Lower leg skin (tissue), 4 donors: Measurements from ENCODE around the gene SLC25A52. TPM values are rescaled to one million over a fixed set of nuclear protein-coding genes. Genes with fewer than 3 reads are reported as not detected.
"Not testable (repeated sequence)": the region's sequence is repeated elsewhere in the genome, so short reads cannot be mapped to it uniquely, and the experiment has no call there.

Source experiments
- DNase-seq, 2 donors: peaks; one replicate each; pipeline ENCODE4 v3.0.0-alpha.2; 2019; ENCODE audit warnings: low spot score in 2 of 2
- H3K4me3 ChIP-seq: fragments of 200-600 bp; sonication (generic); 2 replicates; pipeline ENCODE4 v1.5.1; 2017; ENCODE audit warnings: mild to moderate bottlenecking, low read depth; ENCODE audit not compliant: poor library complexity, severe bottlenecking
- POLR2A ChIP-seq, 2 donors: fragments of 450-650 bp; IDR thresholded peaks; one replicate each; pipeline ENCODE4 v1.6.1; 2016 to 2017; ENCODE audit warnings: antibody characterized with exemption in 2 of 2, mild to moderate bottlenecking in 1 of 2, moderate library complexity in 1 of 2
- WGBS, 2 donors: methylation state at CpG; one replicate each; pipeline ENCODE4 v1.1.5; 2018; 5-methylcytosine and 5-hydroxymethylcytosine counted together
- intact Hi-C: fragments of 100-400 bp; cut with DNase I; formaldehyde crosslinking; loops from one replicate; pipeline ENCODE4 v1.15.0; 2023; ENCODE audit warnings: low total_unique reads
- total RNA-seq, 4 donors: library from RNA; depleted of rRNA; stranded (reverse); fragments of >200 nt; gene quantifications; one replicate each; pipeline ENCODE4 v1.1.0, GENCODE V29; 2016
- TF ChIP-seq, protein P1 (sequence below), 3 donors: fragments of 450-650 bp; IDR thresholded peaks; one replicate each; pipeline ENCODE4 v1.5.1; 2016; ENCODE audit warnings: antibody characterized with exemption in 3 of 3, mild to moderate bottlenecking in 3 of 3, moderate library complexity in 2 of 3

The SLC25A52 gene, protein sequence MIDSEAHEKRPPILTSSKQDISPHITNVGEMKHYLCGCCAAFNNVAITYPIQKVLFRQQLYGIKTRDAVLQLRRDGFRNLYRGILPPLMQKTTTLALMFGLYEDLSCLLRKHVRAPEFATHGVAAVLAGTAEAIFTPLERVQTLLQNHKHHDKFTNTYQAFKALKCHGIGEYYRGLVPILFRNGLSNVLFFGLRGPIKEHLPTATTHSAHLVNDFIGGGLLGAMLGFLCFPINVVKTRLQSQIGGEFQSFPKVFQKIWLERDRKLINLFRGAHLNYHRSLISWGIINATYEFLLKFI
- total RNA-seq: not detected

DNA sequence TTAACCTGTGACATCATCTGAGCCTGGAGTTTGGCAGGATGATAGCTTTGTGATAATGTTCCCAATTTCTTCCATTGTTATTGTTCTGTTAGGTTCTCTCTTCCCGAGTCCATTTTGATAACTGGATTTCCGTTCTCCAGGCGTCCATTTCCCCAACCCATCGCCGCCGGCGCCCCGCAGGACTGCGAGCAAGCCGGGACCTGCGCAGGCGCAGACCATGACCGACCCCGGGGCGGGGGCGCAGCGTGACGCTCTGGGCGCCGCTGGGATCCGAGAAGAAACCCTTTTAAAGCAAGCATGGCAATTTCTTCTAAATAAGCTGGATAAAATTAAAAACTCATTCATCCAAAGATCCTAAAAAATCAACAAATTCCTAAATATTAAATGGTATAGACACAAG is at the start of gene SLC25A52:
Gene SLC25A52 (minus strand): TSS at position 186 of the 400 bp plus-strand sequence. CDS start 219 bp downstream, outside the sequence.
- intact Hi-C loops: no loop called here
- TF ChIP-seq, protein P1, sequence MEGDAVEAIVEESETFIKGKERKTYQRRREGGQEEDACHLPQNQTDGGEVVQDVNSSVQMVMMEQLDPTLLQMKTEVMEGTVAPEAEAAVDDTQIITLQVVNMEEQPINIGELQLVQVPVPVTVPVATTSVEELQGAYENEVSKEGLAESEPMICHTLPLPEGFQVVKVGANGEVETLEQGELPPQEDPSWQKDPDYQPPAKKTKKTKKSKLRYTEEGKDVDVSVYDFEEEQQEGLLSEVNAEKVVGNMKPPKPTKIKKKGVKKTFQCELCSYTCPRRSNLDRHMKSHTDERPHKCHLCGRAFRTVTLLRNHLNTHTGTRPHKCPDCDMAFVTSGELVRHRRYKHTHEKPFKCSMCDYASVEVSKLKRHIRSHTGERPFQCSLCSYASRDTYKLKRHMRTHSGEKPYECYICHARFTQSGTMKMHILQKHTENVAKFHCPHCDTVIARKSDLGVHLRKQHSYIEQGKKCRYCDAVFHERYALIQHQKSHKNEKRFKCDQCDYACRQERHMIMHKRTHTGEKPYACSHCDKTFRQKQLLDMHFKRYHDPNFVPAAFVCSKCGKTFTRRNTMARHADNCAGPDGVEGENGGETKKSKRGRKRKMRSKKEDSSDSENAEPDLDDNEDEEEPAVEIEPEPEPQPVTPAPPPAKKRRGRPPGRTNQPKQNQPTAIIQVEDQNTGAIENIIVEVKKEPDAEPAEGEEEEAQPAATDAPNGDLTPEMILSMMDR (IDR thresholded peaks at IDR 0.05): no peak
- no peak within 1 kb of the TSS for H3K4me3 ChIP-seq
- DNase-seq: no peak
- 80 to 93% methylated on average over 21 of the region's 21 CpGs for WGBS, 2 donors

DNA sequence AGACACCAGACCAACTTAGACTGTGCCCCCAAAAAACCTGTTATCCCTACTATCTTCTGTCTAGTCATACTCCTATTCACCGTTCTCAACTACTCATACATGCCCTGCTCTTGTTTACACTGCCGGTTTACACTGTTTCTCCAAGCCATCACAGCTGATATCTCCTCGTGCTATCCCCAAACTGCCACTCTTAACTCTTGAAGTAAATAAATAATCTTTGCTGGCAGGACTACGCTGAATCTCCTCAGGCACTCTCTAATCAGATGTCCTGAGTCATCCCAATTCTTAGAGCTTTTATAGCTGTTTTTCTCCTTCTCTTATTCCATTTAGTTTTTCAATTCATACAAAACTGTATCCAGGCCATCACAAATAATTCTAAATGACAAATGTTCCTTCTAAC is 48.4 kb upstream of the SLC25A52 start:
- DNase-seq, intact Hi-C loops, H3K4me3 ChIP-seq: not testable (repeated sequence)
- WGBS, 2 donors: 54 to 55% methylated on average over 4 of the region's 4 CpGs

DNA sequence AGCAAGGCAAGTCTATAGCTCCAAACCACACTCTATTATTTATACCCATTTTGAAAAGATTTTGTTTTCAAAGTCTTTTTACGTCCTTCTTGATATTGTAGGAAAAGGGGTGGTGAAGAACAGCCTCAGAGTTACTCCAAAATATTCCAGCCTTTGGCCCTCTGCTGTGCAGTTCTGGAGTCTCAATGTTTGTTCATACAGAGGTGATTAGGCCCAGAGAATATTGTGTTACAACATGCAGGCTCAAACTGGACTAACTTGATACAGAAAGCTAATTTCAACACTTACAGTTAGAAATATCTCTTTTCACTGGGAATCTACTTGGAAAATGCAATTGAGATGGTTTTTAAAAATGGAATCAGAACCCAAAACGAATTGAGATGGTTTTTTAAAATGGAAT is 40.4 kb upstream of the SLC25A52 start:
- 51 to 53% methylated on average over 2 of the region's 2 CpGs for WGBS, 2 donors
- intact Hi-C loops: no loop called here

DNA sequence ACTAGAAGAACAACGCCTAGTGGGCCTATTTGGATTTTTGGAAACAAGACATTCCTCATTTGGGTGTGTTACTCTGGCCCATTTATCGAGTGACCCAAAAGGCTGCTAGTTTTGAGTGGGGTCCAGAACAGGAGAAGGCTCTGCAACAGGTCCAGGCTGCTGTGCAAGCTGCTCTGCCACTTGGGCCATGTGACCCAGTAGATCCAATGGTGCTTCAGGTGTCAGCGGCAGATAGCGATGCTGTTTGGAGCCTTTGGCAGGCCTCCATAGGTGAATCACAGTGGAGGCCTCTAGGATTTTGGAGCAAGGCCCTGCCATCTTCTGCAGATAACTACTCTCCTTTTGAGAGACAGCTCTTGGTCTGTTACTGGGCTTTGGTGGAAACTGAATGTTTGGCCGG is 38.6 kb upstream of the SLC25A52 start:
- H3K4me3 ChIP-seq, DNase-seq, intact Hi-C loops: not testable (repeated sequence)
- 73 to 80% methylated on average over 5 of the region's 5 CpGs for WGBS, 2 donors

More for the DNA sequence above, 40.4 kb upstream of the SLC25A52 start:
- TF ChIP-seq, protein P1 (IDR thresholded peaks at IDR 0.05): no peak
- no peak for TF ChIP-seq POLR2A (IDR thresholded peaks at IDR 0.05)
- DNase-seq: no peak
- no peak overlapping the region for H3K4me3 ChIP-seq

DNA sequence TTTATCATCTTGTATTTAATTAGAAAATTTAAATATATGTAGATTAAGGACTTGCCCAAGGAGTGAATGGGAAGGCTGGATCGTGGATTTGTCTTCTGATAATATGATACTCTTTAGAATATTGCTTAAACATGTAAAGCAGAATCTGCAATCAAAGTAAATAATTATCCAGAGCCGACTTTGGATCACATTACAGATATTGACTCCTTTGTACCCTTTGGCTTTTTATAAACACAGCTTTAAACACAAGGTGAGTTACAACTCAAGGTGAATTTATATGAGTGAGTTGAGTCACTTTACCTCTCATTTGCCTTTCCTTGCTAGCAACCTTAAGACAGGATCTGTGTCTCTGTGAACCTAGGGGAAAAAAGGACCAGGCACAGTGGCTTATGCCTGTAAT is 37.7 kb upstream of the SLC25A52 start:
- WGBS, 2 donors: 56 to 67% methylated on average over 2 of the region's 2 CpGs
- no peak for TF ChIP-seq POLR2A (IDR thresholded peaks at IDR 0.05)
- TF ChIP-seq, protein P1 (IDR thresholded peaks at IDR 0.05): no peak
- no peak for DNase-seq
- intact Hi-C loops: no loop called here
- H3K4me3 ChIP-seq: no peak overlapping the region

DNA sequence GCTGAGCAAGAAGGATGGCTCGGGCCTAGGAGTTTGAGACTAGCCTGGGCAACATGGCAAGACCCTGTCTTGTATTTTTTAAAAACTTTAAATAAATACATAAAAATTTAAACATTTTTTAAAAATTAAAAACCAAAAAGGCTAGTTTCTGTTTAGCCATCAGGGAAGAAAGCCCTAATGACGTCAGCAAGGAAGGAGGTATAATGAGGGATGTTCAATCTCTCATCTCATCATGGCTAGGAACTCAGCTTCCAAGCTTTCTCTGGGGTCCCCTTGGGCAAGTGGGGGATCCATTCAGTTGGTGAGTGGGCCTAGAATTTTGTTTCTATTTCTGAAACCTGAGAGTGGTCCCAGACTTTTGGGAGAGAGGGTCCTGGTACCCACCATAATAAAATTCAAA is 35.1 kb upstream of the SLC25A52 start:
- intact Hi-C loops: no loop called here
- 80 to 83% methylated on average over 2 of the region's 2 CpGs for WGBS, 2 donors
- TF ChIP-seq POLR2A (IDR thresholded peaks at IDR 0.05): no peak
- TF ChIP-seq, protein P1 (IDR thresholded peaks at IDR 0.05): no peak
- no peak for DNase-seq
- H3K4me3 ChIP-seq: no peak overlapping the region

DNA sequence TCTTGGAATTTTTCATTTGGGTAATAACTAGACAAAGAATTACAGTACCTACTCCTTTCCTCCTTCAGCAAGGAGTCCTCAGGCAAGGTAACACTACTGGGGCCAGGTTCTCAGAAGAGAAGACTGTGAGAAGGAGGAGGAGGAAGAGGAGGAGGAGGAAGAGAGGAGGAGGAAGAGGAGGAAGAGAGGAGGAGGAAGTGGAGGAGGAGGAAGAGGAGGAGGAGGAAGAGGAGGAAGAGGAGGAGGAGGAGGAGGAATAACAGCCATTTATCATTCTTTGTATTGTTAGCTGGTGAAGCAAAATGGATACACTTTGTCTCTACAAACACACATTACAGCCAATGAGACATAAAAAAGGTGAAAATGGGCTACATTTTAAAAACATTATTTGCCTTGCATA is 32.9 kb upstream of the SLC25A52 start:
- no peak overlapping the region for H3K4me3 ChIP-seq
- TF ChIP-seq, protein P1 (IDR thresholded peaks at IDR 0.05): no peak
- TF ChIP-seq POLR2A (IDR thresholded peaks at IDR 0.05): no peak
- DNase-seq: no peak
- intact Hi-C loops: no loop called here
